A673 (cell line): ENCODE data around the gene TMX3.

ENCODE experiments used
- CTCF ChIP-seq: fragments of 300-800, 200-600 bp; sonication (generic); conservative IDR thresholded peaks from 2 replicates; pipeline ENCODE4 v1.5.1; 2017; ENCODE audit warnings: low read depth, mild to moderate bottlenecking, antibody characterized with exemption, low read length, moderate library complexity, mixed read lengths
- EZH2 ChIP-seq: fragments of 200-600 bp; sonication (generic); IDR thresholded peaks from 2 replicates; pipeline ENCODE4 v1.6.1; 2017; ENCODE audit warnings: borderline replicate concordance, low read depth, mild to moderate bottlenecking, mixed read lengths, antibody characterized with exemption, low read length; ENCODE audit not compliant: poor library complexity, severe bottlenecking

- TF ChIP-seq CTCF (no peak), EZH2 (no peak)
These were observed 13.3 kb upstream of the TMX3 start for GRCh38 chr18:68728081-68728700.
